ENCODE data around the gene GGPS1.

DNA sequence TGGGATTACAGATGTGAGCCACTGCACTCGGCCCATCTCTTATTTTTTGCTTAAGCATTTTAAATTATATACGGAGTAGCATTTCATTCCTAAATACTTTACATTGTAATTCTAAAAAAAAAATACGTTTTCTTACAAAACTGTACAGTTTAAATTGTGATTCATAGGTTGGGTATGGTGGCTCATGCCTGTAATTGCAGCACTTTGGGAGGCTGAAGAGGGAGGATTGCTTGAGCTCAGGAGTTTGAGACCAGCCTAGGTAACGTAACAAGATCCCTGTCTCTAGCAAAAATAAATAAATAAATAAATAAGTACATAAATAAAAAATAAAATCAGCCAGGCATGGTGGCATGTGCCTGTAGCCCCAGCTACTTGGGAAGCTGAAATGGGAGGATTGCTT lies 63.5 kb downstream of the GGPS1 start:
- no peak for TF ChIP-seq CTCF (IDR thresholded peaks at IDR 0.05)
- no peak for TF ChIP-seq EP300 (IDR thresholded peaks at IDR 0.05)
